HG02884 (cell line): ENCODE data around the gene PIGP.
"Not testable (repeated sequence)": the region's sequence is repeated elsewhere in the genome, so short reads cannot be mapped to it uniquely, and the experiment has no call there.

Source experiments
- ATAC-seq: cut with Tn5 transposase; IDR thresholded peaks from one replicate; pipeline ENCODE4 v1.9.1; 2021; ENCODE audit warnings: mild to moderate bottlenecking, moderate library complexity; ENCODE audit not compliant: unreplicated experiment

Gene PIGP

DNA sequence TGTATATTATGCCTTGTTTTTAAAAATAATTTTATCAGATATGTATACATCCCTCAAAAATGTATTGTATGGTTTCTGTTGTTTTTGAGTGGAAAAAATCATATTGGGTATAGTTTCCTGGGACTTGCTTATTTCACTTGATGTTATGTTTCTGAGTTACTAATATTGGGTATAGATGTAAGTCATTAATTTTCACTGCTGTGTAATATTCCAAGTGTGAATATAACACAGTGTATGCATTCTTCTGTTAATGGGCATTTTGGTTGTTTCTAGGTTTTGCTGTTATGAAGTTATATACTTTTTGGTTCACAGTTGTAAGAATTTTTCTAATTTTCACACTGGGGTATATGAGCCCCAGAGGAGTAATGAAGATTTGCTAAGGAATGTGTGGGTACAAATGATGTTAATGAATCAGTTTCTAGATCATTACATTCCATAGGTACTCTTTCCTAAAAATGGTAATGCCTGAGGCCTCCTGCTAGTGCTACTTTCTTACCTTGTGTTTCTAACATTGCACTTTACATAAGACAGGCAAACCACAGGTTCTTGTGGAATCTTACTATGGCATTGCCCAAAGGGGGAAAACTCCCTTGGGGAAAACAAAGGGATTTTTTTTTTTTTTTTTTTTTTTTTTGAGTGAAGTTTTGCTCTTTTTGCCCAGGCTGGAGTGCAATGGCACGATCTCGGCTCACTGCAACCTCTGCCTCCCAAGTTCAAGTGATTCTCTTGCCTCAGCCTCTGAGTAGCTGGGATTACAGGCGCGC is 3.4 kb upstream of the PIGP start:
- no peak for ATAC-seq

DNA sequence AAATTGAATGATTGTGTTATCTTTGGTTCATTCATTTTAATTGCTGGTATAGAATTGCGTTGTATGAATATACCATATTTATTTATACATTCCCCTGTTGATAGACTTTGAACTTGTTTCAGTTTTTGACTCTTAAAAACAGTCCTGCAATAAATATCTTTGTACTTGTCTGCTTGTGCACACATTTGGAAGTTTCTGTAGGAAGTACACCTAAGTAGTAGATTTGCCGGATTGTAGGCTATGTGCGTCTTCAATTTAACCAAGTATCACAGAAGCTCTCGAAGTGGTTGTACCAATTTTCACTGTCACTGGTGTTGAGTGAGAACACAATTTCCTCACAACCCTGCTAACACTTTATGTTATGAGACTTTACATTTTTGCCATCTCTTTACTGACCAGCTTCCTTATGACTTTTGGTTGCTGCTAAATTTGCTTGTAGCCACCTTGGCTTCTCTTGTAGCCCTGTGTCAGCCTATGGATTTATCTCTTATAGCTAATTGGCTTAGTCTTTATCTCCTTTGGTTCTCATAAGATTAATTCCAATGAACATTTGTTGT is 2.4 kb upstream of the PIGP start:
- no peak for ATAC-seq

DNA sequence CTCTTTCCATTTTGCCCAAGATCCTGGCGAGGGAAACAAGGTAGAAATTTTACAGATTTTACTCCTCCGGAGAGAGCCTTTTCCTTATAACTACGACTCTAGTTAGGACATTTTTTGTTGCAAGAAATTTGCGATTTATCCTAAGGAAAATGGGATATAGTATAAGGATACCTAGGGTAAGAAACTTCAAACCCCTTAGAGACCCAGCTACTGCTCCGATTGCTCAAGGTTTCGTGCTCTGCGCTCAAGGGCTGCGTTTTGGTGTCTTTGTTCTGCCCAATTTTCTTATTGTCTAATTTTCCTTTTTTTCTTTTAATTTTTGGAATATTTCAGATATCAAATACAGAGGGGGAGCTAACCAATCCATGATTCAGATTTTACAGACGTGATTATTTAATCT is 1.7 kb upstream of the PIGP start:
- no peak for ATAC-seq

DNA sequence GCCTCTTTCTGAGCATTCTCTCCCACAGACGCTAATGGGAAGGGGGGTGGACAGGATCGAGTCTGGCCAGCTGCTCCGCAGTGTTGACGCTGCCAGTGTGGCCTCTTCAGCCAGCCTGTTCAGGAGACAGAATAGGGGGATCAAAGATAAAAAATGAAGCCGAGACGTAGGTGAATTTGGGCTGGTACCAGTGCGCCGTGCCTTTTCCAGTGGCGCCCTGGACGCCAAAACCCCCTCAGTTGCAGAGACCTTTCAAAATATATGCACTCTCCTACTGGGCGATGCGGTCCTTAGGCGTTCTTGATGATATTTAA is 1.3 kb upstream of the PIGP start:
- no peak for ATAC-seq

DNA sequence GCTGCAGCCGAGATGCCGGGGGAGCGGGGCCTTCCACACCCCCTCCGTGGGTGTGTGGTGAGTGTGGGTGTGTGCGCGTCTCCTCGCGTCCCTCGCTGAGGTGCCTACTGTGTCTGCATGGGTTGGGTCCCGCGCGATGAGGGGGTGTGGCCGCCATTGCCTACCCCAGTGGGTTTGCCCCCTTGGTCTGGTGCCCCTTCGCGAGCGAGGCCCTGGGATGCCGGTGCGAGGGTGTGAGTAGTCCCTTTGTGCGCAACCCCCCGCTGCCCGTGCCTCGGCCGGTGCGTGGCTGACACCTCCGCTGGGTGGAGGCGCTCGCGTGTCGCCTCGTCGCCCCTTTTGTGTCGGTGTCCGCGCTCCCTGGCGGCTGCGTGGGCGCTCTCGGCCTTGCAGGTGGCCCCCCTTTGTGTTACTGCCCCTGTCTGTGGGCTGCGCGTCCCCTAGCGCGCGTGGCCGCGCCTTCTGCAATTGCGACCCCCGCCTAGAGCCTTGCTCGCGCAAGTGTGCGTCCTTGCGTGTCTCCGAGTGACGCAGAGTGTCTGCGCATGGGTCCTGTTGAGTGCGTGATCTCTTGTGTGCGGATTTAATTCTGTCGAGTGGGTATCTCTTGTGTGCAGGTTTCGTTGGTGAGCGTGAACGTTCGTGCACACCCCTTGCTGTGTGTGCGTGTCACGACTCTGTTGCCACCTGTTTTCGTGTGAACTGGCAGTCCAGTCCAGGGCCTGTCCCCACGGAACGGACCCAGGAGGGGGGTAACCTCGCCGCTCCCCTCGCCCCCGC is 736 bp upstream of the PIGP start:
- peak; percentile 35 for ATAC-seq

DNA sequence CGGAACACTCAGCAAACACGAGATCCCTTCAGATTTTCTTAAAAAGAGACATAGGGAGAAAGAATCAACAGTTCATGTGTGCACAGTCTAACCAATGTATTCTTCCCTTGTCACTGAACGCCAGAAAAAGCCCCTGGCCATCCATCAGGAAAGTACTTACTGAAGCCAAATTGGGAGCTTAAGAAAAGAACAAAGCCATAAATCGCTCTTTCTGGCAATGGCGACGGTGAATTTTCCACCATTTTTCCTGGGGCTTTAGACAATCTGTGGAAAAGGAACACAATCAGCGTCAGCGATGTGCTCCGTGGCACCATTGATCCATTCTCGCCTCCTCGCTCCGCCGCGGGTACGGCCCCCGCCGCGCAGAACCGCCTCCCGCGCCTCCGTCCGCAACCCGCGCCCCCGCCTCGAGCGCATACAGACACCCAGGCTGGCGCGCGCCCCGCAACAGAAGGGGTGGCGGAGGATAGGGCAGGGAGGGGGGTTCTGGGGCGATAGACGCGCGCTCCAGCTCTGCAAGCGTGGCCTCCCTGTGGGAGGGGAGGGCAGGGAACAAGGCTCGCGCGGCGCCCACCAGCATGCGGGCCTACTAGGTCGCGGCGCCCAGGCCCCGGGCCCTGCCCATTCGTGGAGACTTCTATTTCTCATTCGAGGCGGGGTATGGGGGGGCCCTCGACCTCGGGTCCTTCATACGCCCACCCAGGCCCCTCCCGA is 440 bp downstream of the PIGP start:
- ATAC-seq: peak; percentile 34

DNA sequence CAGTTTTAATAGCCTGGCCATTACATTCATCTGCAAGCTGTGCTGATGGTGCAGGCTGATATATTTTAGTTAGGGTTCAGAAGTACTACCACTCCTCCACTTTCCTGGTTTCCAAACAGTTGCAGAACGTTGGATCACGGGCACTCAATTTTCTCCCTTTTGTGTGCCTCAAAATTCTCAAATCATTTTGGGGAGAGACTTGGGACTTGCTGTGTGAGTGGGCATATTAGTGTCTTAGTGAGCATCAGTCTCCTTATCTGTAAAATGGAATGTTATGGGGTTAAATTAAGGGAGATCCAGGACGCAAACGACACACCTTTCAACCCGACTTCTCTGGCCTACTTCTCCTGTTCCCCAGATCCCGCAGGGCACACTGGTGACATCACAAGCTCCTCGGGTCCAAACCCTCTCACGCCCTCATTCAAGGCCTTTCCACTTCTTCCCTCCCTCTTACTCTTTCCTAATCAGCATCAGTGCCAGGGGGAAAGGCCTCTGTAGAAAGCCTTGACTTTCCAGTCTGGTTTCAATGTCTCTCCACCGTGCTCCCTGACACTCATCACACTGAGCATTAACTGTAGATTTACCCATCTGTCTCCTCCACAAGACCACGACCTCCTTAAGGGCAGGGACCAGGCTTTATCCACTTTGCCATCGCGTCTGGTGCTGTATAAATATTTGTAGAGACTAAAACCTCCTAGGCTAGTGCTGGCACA is 1.2 kb downstream of the PIGP start:
- no peak for ATAC-seq

DNA sequence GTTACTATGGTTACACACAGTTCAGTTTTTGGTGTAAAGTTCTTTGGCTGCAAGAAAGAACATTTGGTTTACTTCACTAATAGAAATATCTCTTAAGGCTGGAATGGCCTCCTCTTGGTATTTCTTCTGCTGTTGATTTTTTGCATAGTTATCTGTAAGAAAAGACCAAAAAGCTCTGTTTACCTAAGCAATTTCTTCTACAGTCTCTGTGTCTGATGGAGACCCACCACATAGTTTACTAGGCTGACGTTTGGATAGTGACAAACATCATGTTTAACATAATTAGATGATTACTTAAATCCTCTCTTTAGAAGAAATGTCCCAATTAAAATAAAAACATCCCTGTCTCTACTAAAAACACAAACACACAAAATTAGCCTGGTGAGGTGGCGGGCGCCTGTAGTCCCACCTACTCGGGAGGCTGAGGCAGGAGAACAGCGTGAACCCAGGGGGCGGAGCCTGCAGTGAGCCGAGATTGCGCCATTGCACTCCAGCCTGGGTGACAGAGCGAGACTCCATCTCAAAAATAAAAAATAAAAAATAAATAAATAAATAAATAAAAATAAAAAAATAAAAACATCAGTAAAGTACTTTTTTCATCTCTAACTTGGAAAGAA is 7.2 kb downstream of the PIGP start:
- ATAC-seq: no peak

DNA sequence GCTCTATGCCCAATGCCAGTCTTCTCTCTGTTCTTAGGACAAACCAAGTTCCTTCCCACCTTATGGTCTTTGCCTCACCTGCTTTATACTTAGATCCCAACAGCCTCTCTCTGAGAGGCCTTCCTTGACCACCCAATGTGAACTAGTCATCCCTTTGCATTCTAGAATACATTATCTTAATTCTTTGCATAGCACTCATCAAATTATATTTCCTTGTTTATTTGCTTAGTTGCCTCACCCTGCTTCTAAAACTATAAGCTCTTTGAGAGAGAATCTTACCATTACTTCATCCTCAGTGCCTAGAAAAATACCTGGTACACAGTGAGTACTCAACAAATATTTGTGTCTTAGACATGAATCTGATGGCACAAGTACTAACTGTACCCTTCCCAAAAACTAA is 8.0 kb downstream of the PIGP start:
- no peak for ATAC-seq

DNA sequence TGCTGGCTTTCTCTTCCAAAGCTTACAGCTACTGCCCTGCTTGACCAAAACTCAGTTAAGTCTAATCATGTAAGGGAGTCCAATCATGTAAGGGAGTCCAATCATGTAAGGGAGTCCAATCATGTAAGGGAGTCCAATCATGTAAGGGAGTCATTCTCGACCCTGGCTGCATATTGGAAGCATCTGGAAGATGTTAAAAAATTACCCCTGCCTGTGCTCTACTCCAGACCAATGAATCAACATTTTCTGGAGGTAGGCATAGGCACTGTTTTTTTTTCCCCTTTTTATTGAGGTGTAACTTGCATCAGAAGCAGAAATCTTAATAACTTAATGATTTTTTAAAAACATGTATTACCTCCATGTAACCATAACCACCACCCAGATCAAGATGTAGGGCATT is 9.4 kb downstream of the PIGP start:
- ATAC-seq: no peak

DNA sequence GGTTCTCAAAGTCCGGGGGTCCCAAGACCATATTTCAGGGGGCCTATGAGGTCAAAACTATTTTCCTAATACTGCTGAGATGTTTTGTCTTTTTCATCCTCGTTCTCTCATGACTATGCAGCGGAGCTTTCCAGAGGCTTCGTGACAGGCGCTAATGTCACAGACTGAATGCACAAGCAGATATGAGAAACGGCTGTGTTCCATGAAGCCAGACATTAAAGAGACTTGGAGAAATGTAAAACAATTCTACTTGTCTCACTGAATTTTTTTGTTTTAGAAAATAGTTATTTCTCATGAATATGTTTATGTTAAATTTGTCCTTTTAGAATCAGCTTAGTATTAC is 10.3 kb downstream of the PIGP start:
- ATAC-seq: no peak

DNA sequence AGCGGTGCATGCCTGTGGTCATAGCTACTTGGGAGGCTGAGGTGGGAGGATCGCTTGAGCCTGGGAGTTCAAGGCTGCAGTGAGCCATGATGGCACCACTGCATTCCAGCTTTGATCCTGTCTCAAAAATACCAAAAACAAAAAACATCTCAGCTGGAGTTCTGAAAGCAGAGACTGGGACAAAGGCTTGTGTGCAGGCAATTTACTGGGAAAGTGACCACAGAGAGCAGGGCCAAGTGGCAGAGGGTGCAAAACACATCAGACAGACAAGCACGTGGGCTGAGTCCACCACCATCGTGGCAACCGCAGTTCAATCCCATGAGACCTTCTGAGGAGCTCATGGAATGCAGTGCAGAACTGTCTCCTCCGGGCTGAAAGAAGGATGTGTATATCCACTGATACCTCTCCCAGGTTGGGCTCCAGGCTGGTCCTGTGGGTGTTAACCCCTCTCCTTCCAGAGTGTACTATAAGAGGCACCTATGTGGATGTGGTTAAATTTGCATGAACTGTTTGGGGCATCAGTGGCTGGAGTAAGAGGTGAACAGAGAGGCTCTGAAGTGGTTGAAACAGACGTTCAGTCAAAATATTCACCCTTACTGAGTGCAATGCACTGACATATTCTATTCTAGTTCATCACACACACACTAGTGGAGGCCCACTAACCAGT is 10.8 kb downstream of the PIGP start:
- ATAC-seq: no peak

DNA sequence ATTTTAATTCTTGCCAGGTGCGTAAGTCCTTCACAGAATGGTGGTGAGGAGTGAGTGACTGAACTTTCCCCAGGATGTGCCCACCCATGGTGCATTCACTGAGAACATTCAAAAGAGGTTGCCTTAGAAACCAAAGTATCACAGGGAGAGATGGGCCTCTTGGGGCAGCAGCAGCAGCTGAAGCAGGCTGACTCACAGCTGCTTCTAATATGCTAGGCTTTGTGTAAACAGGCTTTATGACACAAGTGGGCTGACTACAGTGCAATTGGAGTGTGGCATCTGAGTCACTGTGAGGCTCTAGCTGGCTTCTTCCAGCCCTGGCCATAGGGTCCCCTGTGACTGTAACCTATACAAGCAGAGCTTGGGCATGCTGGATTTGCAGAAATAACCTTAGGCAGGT is 12.6 kb downstream of the PIGP start:
- no peak for ATAC-seq

DNA sequence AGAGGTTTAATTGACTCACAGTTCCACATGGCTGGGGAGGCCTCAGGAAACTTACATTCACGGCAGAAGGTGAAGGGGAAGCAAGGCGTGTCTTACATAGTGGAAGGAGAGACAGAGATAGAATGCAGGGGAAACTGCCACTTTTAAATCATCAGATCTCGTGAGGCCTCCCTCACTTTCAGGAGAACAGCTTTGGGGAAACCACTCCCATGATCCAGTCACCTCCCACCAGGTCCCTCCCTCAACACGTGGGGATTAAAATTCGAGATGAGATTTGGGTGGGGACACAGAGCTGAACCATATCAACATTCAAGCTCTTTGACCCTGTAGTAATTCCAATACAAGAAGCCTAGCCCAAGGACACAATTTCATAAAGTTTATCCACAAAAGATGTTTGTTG is 13.7 kb downstream of the PIGP start:
- no peak for ATAC-seq

DNA sequence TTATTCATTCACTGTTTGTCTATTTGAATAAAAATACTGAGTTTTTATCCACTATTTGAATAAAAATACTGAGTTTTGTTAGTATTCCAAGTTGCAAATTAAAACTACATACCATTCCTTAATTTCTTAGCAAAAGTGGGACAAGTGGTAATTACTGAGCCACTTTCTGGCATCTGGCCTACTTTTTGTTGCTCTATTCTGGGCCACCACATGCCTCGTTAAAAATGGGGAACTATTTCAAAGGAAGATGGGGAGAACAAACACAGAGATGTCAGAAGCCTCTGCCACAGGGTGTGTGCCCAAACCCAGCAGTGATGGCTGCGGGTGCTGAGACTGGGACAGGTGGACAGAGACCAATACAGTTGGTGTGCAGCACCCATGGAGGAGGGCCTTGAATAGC is 14.6 kb downstream of the PIGP start:
- no peak for ATAC-seq

DNA sequence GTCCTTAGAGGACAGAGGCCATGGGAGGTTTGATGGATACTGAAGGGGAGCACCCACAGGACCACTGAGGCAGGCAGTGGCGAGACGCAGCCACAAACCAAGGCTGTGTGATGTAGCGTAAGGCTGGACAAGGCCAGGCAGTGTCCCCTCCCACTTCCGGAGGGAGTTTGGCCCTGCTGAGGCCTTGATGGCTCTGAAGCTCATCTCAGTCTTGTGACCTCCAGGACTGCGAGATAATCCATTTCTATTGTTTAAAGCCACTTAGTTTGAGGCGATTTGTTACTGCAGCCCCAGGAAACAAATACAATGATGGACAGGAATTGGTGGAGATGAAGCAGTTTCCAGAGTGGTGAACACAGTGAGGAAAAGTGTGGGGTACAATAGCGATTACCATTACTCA is 15.3 kb downstream of the PIGP start:
- no peak for ATAC-seq

DNA sequence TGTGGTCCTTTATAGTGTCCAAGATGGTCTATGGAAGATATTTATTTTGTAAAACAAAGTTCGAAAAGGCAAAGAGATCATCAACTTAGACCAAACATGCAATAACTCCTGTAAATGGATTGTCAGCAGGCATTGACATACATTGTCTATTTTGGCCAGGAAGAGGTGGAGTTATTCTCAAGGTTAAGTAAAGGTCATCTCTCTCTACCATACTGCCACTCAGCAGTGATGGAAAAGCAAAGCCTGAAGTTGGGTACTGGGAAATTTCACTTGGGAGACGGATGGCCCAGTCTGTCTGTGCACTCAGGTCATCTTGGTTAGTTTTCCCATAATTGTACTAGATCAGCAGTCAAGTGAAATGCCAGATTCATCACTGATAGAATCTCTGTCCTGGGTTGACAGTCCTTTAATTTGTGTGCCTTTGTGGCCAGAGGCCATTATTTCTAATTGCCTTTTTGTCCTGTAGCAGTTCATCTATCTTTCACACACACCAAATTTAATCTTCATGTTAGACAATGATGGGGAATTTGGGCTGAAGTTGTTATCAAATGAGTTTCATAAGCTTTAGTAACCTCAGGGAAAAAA is 17.5 kb downstream of the PIGP start:
- ATAC-seq: no peak

DNA sequence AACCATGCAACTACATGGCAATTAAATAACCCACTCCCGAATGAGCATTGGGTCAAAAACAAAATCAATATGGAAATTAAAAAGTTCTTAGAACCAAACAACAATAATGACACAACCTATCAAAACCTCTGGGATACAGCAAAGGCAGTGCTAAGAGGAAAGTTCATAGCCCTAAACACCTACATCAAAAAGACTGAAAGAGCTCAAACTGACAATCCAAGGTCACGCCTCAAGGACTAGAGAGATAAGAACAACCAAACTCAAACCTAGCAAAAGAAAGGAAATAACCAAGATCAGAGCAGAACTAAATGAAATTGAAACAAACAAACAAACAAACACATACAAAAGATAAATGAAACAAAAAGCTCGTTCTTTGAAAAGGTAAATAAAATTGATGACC is 23.1 kb downstream of the PIGP start:
- ATAC-seq: not testable (repeated sequence)

DNA sequence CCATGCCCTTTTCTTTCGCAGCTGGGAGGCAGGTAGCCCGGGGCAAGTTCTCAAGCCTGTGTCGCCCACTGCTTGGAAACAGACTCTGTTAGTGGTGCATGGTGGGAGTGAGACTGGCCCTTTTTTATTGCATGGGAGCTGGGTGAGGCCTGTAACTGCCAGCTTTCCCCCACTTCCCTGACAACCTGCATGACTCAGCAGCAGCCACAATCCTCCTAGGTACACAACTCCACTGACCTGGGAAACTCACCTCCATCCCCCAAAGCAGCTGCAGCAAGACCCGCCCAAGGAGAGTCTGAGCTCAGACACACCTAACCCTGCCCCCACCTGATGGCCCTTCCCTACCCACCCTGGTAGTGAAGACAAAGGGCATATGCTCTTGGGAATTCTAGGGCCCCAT is 25.8 kb downstream of the PIGP start:
- ATAC-seq: no peak

DNA sequence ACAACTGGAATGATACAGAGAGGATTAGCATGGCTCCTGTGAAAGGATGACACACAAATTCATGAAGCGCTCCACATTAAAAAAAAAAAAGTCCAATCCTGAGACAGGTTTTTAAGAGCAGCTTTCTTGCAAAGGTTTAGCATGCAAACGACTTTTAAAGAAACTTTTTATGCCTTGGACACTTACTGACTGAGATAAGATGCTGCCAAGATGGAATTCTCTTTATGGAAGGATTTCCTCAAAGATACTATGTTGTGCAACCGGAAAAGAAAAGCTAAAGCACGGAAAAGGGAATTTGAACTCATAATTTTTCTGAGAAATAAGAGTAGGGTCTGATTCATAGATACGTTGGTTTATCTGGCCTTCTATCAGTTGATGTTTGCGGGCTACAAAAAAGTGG is 27.3 kb downstream of the PIGP start:
- ATAC-seq: no peak
